Karpas-422 (cell line): ENCODE results near the gene GGA3. TPM values are rescaled to one million over a fixed set of nuclear protein-coding genes. Genes with fewer than 3 reads are reported as not detected.
"Not testable (repeated sequence)": the region's sequence is repeated elsewhere in the genome, so short reads cannot be mapped to it uniquely, and the experiment has no call there.

Experiments
- DNase-seq: peaks from one replicate; pipeline ENCODE4 v3.0.0-alpha.2; 2015
- H2AFZ ChIP-seq: fragments of 200-600 bp; sonication (generic); 2 replicates; pipeline ENCODE4 v1.6.1; 2014; ENCODE audit warnings: antibody characterized with exemption, low read length, mixed read lengths
- H3K27ac ChIP-seq: fragments of 200-600 bp; sonication (generic); 2 replicates; pipeline ENCODE4 v1.5.1; 2014; ENCODE audit warnings: mild to moderate bottlenecking, low read length, moderate library complexity
- H3K27me3 ChIP-seq: fragments of 200-600 bp; sonication (generic); 2 replicates; pipeline ENCODE4 v1.6.1; 2014; ENCODE audit warnings: low read length, mixed read lengths
- H3K36me3 ChIP-seq: fragments of 200-600 bp; sonication (generic); 2 replicates; pipeline ENCODE4 v1.6.1; 2014; ENCODE audit warnings: low read length, mixed read lengths; ENCODE audit not compliant: insufficient read depth
- H3K4me1 ChIP-seq: fragments of 200-600 bp; sonication (generic); 2 replicates; pipeline ENCODE4 v1.6.1; 2014; ENCODE audit warnings: mild to moderate bottlenecking, low read length, mixed read lengths
- H3K4me2 ChIP-seq: fragments of 200-600 bp; sonication (generic); 2 replicates; pipeline ENCODE4 v1.6.1; 2014; ENCODE audit warnings: low read length, low read depth, mild to moderate bottlenecking; ENCODE audit not compliant: poor library complexity, severe bottlenecking
- H3K4me3 ChIP-seq: fragments of 200-600 bp; sonication (generic); 2 replicates; pipeline ENCODE4 v1.5.1; 2014; ENCODE audit warnings: mild to moderate bottlenecking, antibody characterized with exemption, low read length, mixed read lengths
- H3K79me2 ChIP-seq: fragments of 200-600 bp; sonication (generic); 2 replicates; pipeline ENCODE4 v1.6.1; 2014; ENCODE audit warnings: mild to moderate bottlenecking, low read length, mixed read lengths
- H3K9ac ChIP-seq: fragments of 200-600 bp; sonication (generic); 2 replicates; pipeline ENCODE4 v1.6.0; 2014; ENCODE audit warnings: low read length
- H3K9me2 ChIP-seq: fragments of 200-600 bp; sonication (generic), shearing (Covaris generic); replicated peaks from 2 replicates; pipeline ENCODE4 v1.6.0; 2014; ENCODE audit warnings: mild to moderate bottlenecking, low read length, moderate library complexity; ENCODE audit not compliant: insufficient read depth
- H3K9me3 ChIP-seq: fragments of 300-700, 200-600 bp; sonication (generic); 2 replicates; pipeline ENCODE4 v1.6.1; 2014; ENCODE audit warnings: low read length, mixed read lengths
- H4K20me1 ChIP-seq: fragments of 200-600 bp; sonication (generic); 2 replicates; pipeline ENCODE4 v1.6.1; 2014; ENCODE audit warnings: mild to moderate bottlenecking, antibody characterized with exemption, low read length, low read depth; ENCODE audit not compliant: insufficient read depth
- total RNA-seq: library from RNA; depleted of rRNA; stranded (reverse); fragments of >200 nt; shearing (Covaris generic); gene quantifications from 2 replicates; pipeline ENCODE4 v1.2.3, GENCODE V29; 2014; ENCODE audit warnings: low replicate concordance

Gene GGA3
- total RNA-seq, 1 experiment from 2014 or later = 23.4 TPM

- Histone ChIP-seq H3K36me3 (peaks cover 25% of the 10 kb centered on the region; the same call in 1 of the 2 replicates), H3K4me3 (peak overlapping the region; percentile 95), H3K4me1 (peaks cover 17% of the 10 kb centered on the region), H3K4me2 (peak overlapping the region; percentile 88), H3K79me2 (peaks cover 64% of the 10 kb centered on the region), H3K9ac (peak overlapping the region; percentile 94)
- H3K9me3 ChIP-seq, H3K27me3 ChIP-seq, H3K9me2 ChIP-seq, DNase-seq, H4K20me1 ChIP-seq, H3K27ac ChIP-seq, H2AFZ ChIP-seq: not testable (repeated sequence)
Measured at GRCh38 chr17:75207050-75207407, 54.4 kb downstream of the GGA3 start.

- H2AFZ ChIP-seq = peak overlapping the region; percentile 88
- H3K9me3 ChIP-seq = no peaks in the 10 kb centered on the region
- peak overlapping the region; percentile 94 for H3K9ac ChIP-seq
- H3K27ac ChIP-seq = peak overlapping the region; percentile 79
- H3K9me2 ChIP-seq = no peaks in the 10 kb centered on the region
- H3K4me3 ChIP-seq = peak overlapping the region; percentile 95
- H3K36me3 ChIP-seq = peaks cover 20% of the 10 kb centered on the region; the same call in 1 of the 2 replicates
- H3K4me2 ChIP-seq = peak overlapping the region; percentile 88
- peaks cover 64% of the 10 kb centered on the region for H3K79me2 ChIP-seq
- H4K20me1 ChIP-seq = peaks cover 4% of the 10 kb centered on the region; the same call in 1 of the 2 replicates
- DNase-seq = no peak
- no peaks in the 10 kb centered on the region for H3K27me3 ChIP-seq
- H3K4me1 ChIP-seq = peaks cover 17% of the 10 kb centered on the region
Measured at GRCh38 chr17:75205793-75206163, 55.6 kb downstream of the GGA3 start.

- Histone ChIP-seq H3K4me3 (peak within 1 kb of the TSS; percentile 95), H3K79me2 (peaks cover 61% of the 10 kb centered on the region), H3K9me3 (no peaks in the 10 kb centered on the region), H3K27me3 (no peaks in the 10 kb centered on the region), H3K27ac (peak within 1 kb of the TSS; percentile 79), H4K20me1 (peaks cover 4% of the 10 kb centered on the region; the same call in 1 of the 2 replicates), H3K36me3 (peaks cover 17% of the 10 kb centered on the region; the same call in 1 of the 2 replicates), H3K4me2 (peak within 1 kb of the TSS; percentile 88), H3K9ac (peak within 1 kb of the TSS; percentile 94), H2AFZ (peak within 1 kb of the TSS; percentile 96), H3K4me1 (peaks cover 17% of the 10 kb centered on the region), H3K9me2 (no peaks in the 10 kb centered on the region)
- DNase-seq = peak; percentile 97
Measured at GRCh38 chr17:75205037-75205792, 56.2 kb downstream of the GGA3 start, which contains the start of gene NUP85. TSS of gene NUP85 (plus strand) at chr17:75205679. CDS start at chr17:75205762, 83 bp downstream.

- H3K9me3 ChIP-seq = no peaks in the 10 kb centered on the region
- H3K4me3 ChIP-seq = no peak overlapping the region
- H3K27ac ChIP-seq = no peak overlapping the region
- no peaks in the 10 kb centered on the region for H3K27me3 ChIP-seq
- no peak overlapping the region for H3K4me2 ChIP-seq
- H4K20me1 ChIP-seq = no peaks in the 10 kb centered on the region
- H3K36me3 ChIP-seq = no peaks in the 10 kb centered on the region
- H3K9ac ChIP-seq = no peak overlapping the region
- DNase-seq = no peak
- peaks cover 7% of the 10 kb centered on the region for H3K4me1 ChIP-seq
- H3K9me2 ChIP-seq = no peaks in the 10 kb centered on the region
- H2AFZ ChIP-seq = no peak overlapping the region
- peaks cover 11% of the 10 kb centered on the region for H3K79me2 ChIP-seq
Measured at GRCh38 chr17:75199886-75200618, 61.4 kb downstream of the GGA3 start.

- Histone ChIP-seq H3K79me2 (no peaks in the 10 kb centered on the region), H3K4me2 (no peak overlapping the region), H3K9ac (no peak overlapping the region), H3K9me2 (no peaks in the 10 kb centered on the region), H3K9me3 (no peaks in the 10 kb centered on the region), H3K4me3 (no peak overlapping the region), H4K20me1 (no peaks in the 10 kb centered on the region), H3K4me1 (no peaks in the 10 kb centered on the region), H2AFZ (no peak overlapping the region), H3K36me3 (no peaks in the 10 kb centered on the region), H3K27ac (no peak overlapping the region), H3K27me3 (no peaks in the 10 kb centered on the region)
- no peak for DNase-seq
Measured at GRCh38 chr17:75194879-75195278, 66.5 kb downstream of the GGA3 start.

- Histone ChIP-seq H3K4me3 (no peak overlapping the region), H3K79me2 (no peaks in the 10 kb centered on the region), H4K20me1 (no peaks in the 10 kb centered on the region), H3K4me1 (no peaks in the 10 kb centered on the region), H3K9ac (no peak overlapping the region), H3K27me3 (no peaks in the 10 kb centered on the region), H3K9me3 (no peaks in the 10 kb centered on the region), H3K9me2 (no peaks in the 10 kb centered on the region), H2AFZ (no peak overlapping the region), H3K36me3 (no peaks in the 10 kb centered on the region), H3K4me2 (no peak overlapping the region), H3K27ac (no peak overlapping the region)
- peak; percentile 45 for DNase-seq
Measured at GRCh38 chr17:75191584-75191983, 69.8 kb downstream of the GGA3 start.

- Histone ChIP-seq H3K4me2 (no peak overlapping the region), H2AFZ (no peak overlapping the region), H4K20me1 (no peaks in the 10 kb centered on the region), H3K4me3 (no peak overlapping the region), H3K9me2 (no peaks in the 10 kb centered on the region), H3K36me3 (no peaks in the 10 kb centered on the region), H3K27me3 (no peaks in the 10 kb centered on the region), H3K27ac (no peak overlapping the region), H3K9me3 (no peaks in the 10 kb centered on the region), H3K79me2 (no peaks in the 10 kb centered on the region), H3K9ac (no peak overlapping the region), H3K4me1 (peaks cover 2% of the 10 kb centered on the region)
- no peak for DNase-seq
Measured at GRCh38 chr17:75188614-75189013, 72.8 kb downstream of the GGA3 start.
